ENCODE measurements around the gene SNAP25.

Gene SNAP25

GRCh38 chr20:10278412-10278811, 59.8 kb downstream of the SNAP25 start:
- ChIA-PET POLR2A (no interaction called here), CTCF (no interaction called here)
- TF ChIP-seq CTCF (IDR thresholded peaks at IDR 0.05; ENCODE audit: control extremely low read depth, extremely low read depth, low read depth, missing control alignments): no peak
- DNase-seq (ENCODE audit: extremely low spot score): no peak

- DNase-seq (ENCODE audit: extremely low spot score): no peak
- no peak for TF ChIP-seq CTCF (IDR thresholded peaks at IDR 0.05; ENCODE audit: control extremely low read depth, extremely low read depth, low read depth, missing control alignments)
- CTCF ChIA-PET: interaction anchor here (1.0 kb wide), 2 partner anchors 8 to 9 kb away, joined by 3 to 4 read pairs; no protein-coding TSS in a partner anchor
- POLR2A ChIA-PET: no interaction called here
Measured at GRCh38 chr20:10280018-10280908, 61.6 kb downstream of the SNAP25 start.

GRCh38 chr20:10281911-10282310, 63.3 kb downstream of the SNAP25 start:
- CTCF ChIA-PET: no interaction called here
- no peak for TF ChIP-seq CTCF (IDR thresholded peaks at IDR 0.05; ENCODE audit: control extremely low read depth, extremely low read depth, low read depth, missing control alignments)
- no peak for DNase-seq (ENCODE audit: extremely low spot score)
- POLR2A ChIA-PET: no interaction called here

- ChIA-PET POLR2A (no interaction called here), CTCF (no interaction called here)
- DNase-seq (ENCODE audit: extremely low spot score): no peak
- TF ChIP-seq CTCF (IDR thresholded peaks at IDR 0.05; ENCODE audit: control extremely low read depth, extremely low read depth, low read depth, missing control alignments): no peak
Measured at GRCh38 chr20:10282979-10283456, 64.4 kb downstream of the SNAP25 start.

GRCh38 chr20:10286356-10286755, 67.7 kb downstream of the SNAP25 start:
- DNase-seq (ENCODE audit: extremely low spot score): no peak
- ChIA-PET POLR2A (no interaction called here), CTCF (no interaction called here)
- TF ChIP-seq CTCF (IDR thresholded peaks at IDR 0.05; ENCODE audit: control extremely low read depth, extremely low read depth, low read depth, missing control alignments): no peak

GRCh38 chr20:10288421-10288820, 69.8 kb downstream of the SNAP25 start:
- ChIA-PET POLR2A (no interaction called here), CTCF (interaction anchor here (1.6 kb wide), 1 partner anchor 9 kb away, joined by 3 read pairs; no protein-coding TSS in a partner anchor)
- DNase-seq (ENCODE audit: extremely low spot score): no peak
- no peak for TF ChIP-seq CTCF (IDR thresholded peaks at IDR 0.05; ENCODE audit: control extremely low read depth, extremely low read depth, low read depth, missing control alignments)

All from GM10248 (cell line).